HG03095 (cell line): Measurements from ENCODE around the gene NAPEPLD.
"Not testable (repeated sequence)": the region's sequence is repeated elsewhere in the genome, so short reads cannot be mapped to it uniquely, and the experiment has no call there.

Source experiments
- ATAC-seq: cut with Tn5 transposase; IDR thresholded peaks from one replicate; pipeline ENCODE4 v1.9.1; 2021; ENCODE audit warnings: moderate library complexity; ENCODE audit not compliant: unreplicated experiment

The NAPEPLD gene

DNA sequence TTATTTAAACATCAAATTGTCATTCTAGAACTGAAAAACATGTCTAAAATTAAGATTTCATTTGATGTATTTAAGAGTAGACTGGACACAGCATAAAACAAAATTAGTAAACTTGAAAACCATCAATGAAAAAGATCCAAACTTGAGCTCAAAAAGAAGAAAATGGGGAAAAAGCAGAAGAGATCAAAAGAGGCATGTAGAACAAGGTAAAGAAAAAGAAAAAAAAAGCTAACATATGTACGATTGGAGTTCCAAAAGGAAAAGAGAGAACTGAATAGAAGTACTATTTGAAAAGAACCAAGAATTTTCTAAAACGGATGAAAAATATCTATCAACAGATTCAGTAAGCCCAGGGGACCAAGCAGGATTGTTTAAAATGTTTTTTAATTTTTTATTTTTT, 77.9 kb downstream of the NAPEPLD start:
- no peak for ATAC-seq

- ATAC-seq: no peak
These were observed 80.2 kb downstream of the NAPEPLD start for GRCh38 chr7:103068414-103069403.

DNA sequence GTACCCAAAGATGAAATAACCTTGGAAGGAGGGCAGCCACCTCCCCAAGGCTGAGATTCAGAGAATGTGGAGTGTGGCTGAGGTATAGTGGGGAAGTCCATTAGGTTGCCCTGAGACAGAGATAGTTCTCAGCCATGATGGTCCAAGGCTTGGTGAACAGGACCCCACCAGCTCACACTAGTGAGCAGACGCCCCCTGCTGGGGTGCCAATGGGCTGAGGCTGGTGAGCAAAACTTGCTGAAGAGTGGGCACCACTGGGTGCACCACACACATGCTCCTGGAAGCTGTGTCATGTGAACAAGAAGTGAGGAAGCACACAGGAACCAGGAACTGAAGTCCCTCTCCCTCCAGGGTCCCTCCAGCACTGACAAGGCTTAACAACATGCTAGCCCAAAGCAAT, 83.2 kb downstream of the NAPEPLD start:
- ATAC-seq: peak; percentile 57

DNA sequence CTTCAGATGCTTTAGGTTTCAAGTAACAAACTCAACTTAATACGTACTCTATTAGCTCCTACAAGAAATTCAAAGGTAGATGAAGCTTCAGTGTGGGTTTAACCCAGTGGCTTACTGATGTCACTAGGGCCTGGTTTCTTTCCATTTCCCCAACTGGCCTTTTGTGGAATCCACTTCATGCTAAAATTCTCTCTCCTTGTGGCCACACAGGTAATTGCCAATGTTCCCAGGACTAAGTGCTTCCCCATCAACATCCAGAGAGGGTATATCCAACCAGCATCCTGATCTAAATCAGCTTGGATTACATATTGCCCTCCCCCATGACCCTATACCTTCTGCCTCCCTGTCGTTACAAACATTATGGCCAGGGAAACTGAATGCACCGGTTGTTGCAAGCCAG, 85.0 kb downstream of the NAPEPLD start:
- ATAC-seq: no peak

DNA sequence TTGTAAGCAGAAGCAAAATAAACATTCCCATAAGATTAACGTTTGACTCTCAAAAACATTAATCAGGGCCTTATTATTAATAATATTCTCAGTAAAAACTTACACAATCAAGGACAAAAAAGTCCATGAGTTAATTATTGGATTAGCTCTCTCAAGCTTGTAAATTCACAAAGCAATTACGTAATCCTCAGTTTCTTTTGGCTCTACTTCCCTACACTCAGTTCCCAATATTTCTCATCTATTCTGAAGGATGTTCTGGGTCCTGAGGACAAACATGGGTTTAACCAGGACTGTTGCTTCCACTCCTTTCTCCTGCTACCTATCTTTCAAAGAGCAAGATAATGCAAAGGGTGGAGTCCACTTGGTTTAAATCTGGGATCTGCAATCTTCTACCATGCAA, 89.4 kb downstream of the NAPEPLD start:
- no peak for ATAC-seq

- ATAC-seq: no peak
These were observed 90.8 kb downstream of the NAPEPLD start for GRCh38 chr7:103058122-103058521.

DNA sequence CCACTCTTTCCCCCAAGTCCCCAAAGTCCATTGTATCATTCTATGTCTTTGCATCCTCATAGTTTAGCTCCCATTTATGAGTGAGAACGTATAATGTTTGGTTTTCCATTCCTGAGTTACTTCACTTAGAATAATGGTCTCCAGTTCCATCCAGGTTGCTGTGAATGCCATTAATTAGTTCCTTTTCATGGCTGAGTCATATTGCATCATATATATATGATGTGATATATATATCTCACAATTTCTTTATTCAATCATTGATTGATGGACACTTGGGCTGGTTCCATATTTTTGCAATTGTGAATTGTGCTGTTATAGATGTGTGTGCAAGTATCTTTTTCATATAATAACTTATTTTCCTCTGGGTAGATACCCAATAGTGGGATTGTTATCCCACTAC, 92.9 kb downstream of the NAPEPLD start:
- not testable (repeated sequence) for ATAC-seq

GRCh38 chr7:103051519-103051918, 97.4 kb downstream of the NAPEPLD start:
- ATAC-seq: no peak
